GM10266 (cell line): ENCODE measurements around the gene ATP6V0B.

Experiments
- DNase-seq: peaks from one replicate; pipeline ENCODE4 v3.0.0; 2012; ENCODE audit errors: extremely low spot score
- CTCF ChIP-seq: IDR thresholded peaks from 2 replicates; pipeline ENCODE4 v1.5.1; 2012; ENCODE audit warnings: mild to moderate bottlenecking, low read depth; ENCODE audit not compliant: control insufficient read depth, insufficient read depth; ENCODE audit errors: missing control alignments

ATP6V0B gene

GRCh38 chr1:44027320-44027719, 52.6 kb downstream of the ATP6V0B start:
- no peak for DNase-seq
- TF ChIP-seq CTCF = no peak
